GM18909 (cell line): ENCODE results near the gene CROCC.
"Not testable (repeated sequence)": the region's sequence is repeated elsewhere in the genome, so short reads cannot be mapped to it uniquely, and the experiment has no call there.

Experiments used
- ATAC-seq: cut with Tn5 transposase; IDR thresholded peaks from one replicate; pipeline ENCODE4 v1.9.1; 2021; ENCODE audit warnings: mild to moderate bottlenecking; ENCODE audit not compliant: unreplicated experiment, poor library complexity

The CROCC gene

DNA sequence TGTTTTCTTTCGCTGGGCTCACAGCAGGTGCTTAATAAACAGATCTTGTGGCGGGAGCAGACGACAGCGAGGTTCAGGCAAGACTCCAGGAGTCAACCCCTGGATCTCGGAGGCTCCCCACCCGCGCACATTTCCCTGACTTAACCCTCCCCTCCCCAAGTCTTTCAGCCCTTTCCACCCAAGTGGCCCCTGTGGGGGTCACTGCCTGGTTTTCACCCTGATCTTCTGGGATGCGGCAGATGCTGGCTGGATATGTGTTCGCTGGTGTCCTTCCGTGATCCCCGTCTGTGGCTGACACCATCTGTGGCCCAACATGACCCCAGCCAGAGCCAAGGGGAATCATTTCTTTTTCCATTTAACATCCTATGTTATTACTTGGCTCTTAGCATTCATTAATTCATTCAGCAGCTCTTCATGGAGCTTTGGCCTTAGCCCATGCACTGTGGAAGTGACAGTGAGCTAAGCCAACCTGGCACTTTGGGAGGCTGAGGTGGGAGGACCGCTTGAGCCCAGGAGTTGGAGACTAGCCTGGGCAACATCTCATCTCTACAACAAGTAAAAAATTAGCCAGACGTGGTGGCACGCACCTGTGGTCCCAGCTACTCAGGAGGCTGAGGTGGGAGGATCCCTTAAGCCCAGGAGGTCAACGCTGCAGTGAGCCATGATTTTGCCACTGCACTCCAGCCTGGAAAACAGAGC, 6.7 kb upstream of the CROCC start:
- not testable (repeated sequence) for ATAC-seq

DNA sequence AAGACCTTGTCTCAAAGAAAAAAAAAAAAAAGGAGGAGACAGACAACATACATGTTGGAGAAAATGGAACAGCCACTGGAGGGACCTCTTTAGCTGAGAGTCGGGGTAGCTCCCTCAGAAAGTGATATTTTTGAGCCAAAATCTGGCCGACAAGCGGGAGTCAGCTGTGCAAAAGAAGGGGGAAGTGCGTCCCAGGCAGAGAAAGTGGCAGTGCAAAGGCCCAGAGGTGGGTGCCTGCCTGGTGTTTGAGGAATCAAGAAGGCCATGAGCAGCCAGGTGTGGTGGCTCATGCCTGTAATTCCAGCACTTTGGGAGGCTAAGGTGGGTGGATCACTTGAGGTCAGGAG, 6.1 kb upstream of the CROCC start:
- ATAC-seq = no peak

DNA sequence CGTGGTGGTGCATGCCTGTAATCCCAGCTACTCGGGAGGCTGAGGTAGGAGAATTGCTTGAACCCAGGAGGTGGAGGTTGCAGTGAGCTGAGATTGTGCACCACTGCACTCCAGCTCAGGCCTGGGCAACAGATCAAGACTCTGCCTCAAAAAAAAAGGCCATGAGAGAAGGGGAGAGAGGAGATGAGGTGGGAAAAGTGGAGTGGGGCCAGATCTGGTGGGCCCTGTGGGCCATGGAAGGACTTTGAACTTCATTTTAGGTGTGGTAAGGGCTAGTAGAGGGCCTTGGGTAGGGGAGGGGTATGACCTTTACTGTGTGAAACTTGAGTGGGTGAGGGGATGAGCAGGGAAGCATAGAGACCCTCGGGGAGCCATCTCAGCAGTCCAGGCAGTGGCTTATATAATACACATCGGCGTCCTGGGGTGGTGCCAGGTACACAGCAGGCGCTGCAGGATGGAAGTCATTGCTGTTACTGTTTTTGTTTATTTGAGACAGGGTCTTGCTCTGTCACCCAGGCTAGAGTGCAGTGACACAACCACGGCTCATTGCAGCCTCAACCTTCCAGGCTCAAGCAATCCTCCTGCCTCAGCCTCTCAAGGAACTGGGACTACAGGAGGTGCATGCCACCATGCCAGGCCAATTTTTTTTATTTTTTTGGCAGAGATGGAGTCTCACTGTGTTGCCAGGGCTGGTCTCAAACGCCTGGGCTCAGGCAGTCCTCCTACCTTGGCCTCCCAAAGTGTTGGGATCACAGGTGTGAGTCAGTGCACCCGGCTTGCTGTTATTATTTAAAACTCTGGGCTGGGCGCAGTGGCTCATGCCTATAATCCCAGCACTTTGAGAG, 5.5 kb upstream of the CROCC start:
- not testable (repeated sequence) for ATAC-seq

DNA sequence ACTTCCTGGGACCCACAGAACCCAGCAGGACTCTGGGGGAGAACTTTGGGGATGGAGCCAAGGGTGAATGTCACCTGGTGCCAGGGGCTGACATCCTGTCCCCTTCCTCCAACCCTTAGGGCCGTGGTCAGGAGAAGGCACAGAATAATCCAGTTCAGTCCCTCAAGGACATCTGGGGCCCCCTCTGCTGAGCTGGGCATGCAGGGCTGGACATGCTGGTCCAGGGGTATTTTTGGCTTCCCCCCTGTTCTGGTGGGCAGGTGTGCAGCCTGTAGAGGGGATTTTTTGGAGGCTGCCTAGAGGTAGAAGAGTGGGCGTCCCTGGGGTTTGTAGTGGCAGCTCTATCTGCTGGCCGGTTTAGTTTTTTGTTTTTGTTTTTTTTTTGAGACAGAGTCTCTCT, 3.4 kb upstream of the CROCC start:
- ATAC-seq = no peak

DNA sequence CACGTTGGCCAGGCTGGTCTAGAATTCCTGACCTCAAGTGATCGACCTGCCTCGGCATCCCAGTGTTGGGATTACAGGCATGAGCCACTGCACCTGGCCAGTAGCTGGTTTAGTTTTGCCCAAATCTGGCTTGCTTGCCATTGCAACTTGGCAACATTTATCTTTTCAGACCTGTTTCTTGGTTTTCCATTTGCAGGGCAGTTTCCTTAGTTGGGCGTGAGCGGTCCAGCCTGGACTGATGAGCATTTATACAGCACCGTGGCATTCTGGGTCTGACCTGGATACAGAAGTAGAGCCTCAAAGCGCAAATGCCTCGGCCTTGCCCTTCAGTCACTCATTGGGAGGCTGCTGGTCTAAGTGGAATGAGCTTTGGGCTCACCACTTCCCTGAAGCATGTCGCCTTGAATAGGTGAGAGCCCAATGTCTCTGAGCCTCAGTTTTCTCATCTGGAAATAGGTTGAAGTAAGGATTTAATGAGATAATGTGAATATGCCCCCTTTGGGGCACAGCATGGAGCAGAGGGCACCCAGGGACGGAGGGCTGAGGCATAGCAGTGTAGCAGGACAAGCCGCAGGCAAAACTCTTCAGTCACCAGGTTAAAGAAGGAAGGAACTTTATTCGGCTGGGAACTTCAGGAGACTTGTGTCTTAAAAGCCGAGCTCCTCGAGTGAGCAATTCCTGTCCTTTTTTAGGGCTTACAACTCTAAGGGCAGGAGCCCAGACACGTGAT, 2.6 kb upstream of the CROCC start:
- ATAC-seq = not testable (repeated sequence)

DNA sequence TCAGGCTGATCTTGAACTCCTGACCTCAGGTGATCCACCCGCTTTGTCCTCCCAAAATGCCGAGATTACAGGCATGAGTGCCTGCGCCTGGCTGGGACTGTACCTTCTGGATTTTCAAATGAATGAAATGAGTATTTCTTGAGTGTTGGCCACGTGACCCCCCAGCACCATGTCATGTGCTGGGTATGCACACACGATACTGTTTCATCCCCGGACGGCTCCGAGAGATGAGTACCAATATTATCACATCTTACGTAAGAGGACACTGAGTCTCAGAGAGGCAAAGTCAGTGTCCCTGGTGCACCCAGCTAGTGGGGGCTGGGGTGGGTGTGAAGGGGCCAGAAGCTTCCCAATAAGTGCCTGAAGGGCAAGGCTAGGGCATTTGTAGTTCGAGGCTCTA, 780 bp upstream of the CROCC start:
- no peak for ATAC-seq

DNA sequence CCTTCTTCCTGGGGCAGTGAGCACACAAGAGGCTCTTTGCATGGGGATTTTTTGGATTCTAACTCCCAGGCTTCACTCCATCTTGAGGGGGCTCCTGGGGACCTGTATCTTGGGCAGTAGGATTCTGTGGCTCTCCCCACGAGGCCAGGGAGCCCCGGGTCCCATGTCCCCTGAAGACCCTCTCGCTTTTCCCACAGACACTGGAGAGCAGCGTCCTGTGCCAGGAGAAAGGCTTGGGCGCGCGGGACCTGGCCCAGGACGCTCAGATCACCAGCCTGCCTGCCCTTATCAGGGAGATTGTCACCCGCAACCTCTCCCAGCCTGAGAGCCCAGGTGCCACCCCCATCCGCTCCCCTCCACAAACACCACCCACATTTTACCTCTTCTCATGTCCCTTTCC, 735 bp downstream of the CROCC start:
- ATAC-seq = no peak

DNA sequence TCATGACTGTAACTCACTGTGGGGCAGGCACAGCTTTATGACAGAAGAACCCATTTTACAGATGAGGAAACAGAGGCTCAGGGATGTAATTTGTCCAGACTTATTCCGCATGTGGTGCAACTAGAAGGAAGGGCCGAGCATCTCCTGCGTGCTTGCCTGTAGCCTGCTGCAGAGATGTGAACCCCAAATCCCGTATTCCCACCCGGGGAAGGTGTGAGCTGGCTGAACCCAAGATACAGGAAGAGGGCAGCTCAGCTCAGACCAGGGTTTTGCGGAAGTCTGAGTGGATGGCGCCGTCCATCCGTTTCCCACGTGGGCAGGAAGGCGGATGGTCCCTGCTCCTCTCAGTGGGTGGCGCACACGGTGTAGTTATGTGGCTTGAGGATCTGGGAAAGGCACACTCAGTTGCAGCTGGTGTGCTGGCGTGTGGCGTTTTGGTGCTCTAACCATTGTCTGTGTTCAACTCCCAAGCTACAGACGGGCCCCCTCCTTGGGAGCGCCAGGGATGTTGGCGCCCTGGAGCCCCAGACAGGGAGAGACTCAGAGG, 1.2 kb downstream of the CROCC start:
- ATAC-seq = no peak

DNA sequence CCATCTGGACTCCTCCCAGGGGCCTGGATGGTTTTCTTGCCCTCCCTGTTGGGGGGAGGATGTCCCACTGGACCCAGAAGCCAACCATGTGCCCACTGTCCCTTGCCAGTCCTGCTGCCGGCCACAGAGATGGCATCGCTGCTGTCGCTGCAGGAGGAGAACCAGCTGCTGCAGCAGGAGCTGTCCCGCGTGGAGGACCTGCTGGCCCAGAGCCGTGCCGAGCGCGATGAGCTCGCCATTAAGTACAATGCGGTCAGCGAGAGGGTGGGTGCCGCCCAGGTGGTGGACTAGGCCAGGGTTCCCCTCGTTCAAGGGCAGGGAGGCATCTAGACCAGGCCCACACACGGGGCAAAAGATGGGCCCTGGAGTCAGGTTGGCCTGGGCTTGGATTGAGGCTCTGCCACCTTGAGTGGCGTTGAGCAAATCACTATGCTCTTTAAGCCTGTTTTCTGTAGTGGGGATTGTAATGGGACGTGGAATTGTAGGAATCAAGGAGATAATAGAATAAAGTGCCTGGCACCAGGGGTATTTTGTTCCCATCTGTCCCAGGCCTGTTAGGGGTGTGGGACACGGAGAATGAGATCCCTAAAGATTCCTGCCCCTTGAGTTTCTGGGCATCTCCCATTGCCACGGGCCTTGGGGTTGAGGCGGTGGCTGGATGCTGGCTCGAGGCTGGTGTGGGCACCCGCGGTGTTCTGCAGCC, 2.6 kb downstream of the CROCC start:
- no peak for ATAC-seq

DNA sequence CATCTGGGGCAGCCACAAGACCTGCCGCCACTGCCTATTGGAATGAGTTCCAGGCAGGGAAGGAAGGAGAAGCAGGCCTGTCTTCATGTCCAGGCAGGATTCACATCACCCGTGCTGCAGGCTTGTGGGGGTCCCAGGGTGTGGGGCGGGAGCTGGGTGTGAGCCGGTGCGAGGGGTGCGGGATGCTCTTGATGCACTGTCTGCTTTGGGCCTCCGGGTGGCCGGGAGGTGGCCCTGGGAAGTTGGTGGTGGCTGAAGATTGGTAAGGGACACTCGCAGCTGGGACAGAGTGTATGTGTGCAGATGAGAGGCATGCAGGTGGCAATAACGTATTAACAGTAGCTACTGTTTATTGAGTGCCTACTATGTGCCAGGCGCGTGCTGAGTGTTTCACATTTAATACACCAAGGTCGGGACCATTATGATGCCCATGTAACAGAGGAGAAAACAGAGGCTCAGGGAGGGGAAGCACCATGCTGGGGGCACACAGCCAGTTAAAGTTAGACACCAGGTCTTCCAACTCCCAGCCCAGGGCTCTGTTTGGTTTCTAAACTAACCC, 3.3 kb downstream of the CROCC start:
- no peak for ATAC-seq

DNA sequence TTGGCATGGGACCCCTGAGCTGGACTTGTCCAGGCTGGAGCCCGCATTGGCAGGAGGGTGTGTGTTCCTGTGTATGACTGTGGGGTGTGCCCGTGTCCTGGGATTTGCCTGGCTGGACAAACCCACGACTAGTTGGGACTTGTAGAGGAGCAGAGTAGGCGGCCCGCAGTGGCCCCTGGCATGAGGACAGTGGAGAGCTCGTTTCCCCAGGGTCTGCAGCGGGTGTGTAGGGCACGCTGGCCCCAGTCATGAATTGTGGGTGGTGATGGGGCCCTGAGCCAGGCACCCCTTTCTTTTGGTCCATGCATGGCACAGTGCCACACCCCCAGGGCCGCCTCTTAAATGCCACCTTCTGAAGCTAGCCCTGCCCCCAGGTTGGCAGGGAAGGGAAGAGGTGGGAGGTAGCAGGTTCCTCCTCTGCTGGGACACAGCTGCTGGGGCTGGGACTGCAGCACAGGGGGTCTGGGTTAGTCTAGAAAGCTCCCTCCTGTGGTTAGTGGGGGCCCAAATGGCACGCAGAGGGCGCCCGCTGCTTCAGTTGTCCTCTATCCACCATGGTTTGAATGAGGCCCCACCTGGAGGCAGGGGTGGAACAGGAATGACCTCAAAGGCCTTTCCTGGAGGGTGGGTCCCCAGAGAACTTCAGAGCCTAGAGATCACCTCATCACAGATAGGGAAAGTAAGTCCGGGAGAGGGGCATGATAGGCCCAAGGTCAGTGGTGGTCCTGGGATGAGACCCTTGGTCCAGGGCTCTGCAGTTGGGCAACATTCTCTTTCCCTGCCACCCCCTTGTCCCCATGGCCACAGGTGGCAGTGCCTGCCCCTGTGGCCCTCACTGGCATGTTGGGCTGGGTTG, 4.1 kb downstream of the CROCC start:
- no peak for ATAC-seq

DNA sequence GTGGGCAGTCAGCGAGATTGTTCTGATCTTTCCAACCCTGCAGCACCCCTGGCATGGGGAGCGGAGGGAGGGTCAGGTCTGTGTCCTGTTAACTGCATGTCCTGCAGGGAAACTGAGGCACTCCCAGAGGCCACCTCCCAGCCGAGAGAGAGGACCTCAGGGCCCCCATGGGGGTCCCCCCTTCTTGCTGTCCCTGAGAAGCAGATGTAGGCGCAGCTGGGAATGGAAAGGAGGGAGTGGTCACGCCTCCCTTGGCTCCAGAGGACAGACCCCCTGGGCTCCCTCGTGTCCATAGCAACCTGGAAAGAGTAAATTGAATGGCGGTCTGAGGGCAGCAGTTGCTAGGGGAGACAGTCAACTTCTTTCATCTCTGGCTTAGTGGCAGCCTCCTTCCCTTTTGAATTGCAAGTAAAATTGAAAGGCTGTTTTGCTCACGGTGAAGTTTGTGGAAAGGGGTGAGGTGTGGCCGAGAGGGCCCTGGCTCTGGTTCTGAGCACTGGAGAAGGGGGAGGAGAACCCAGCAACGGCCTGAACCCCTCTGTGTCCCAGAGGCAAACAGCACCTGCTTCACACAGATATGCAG, 4.9 kb downstream of the CROCC start:
- no peak for ATAC-seq

DNA sequence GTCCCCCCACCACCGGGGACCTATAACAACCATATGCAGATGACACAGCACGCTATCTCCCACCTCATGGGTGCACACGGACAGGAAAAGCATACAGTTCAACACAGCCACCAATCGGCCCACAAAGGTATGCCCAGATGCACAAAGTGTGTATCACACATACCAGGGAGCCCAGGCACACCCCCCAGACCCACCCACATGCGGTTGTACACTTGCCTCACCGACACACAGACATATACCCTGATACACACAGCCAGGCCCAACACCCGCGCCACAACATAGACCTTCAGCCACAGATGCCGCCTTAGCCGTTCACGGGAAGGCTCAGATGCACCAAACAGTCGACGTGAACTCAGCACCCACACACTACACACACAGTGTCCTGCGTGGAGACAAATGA, 5.5 kb downstream of the CROCC start:
- no peak for ATAC-seq

DNA sequence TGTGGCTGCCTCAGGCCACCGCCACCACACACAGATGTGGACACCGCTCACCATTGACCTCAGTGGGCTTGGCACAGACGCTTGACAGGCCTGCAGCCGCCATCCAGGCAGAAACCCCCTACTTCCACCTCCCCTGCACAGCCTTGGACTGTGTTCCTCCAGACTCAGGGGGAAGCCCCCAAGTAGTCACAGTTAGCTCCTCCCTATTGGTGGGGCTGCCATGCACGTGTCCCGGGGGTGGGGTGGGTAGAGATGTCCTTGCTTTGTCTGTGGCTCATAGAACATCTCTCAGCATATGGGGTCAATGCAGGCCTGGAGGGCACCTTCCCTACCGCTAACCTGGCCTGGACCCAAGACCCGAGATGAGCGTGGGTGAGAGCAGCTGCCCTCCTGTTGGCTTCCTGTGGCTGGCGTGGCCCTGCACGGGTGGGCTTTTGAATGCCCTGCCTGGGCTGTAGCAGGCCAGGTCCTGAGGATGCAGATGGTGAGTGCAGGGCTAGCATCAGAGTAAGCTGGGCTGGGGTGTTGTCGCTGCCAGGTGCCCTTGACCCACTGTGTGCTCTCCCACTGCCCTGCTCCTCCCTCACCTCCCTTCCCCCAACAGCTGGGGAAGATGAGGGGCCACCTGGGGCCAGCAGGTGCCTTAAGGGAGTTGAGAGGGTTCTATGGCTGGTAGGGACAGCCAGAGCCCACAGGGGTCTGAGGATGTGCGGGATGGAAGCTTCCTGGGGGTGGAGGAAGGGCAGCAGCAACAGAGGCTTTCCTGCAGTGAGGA, 6.2 kb downstream of the CROCC start:
- no peak for ATAC-seq

DNA sequence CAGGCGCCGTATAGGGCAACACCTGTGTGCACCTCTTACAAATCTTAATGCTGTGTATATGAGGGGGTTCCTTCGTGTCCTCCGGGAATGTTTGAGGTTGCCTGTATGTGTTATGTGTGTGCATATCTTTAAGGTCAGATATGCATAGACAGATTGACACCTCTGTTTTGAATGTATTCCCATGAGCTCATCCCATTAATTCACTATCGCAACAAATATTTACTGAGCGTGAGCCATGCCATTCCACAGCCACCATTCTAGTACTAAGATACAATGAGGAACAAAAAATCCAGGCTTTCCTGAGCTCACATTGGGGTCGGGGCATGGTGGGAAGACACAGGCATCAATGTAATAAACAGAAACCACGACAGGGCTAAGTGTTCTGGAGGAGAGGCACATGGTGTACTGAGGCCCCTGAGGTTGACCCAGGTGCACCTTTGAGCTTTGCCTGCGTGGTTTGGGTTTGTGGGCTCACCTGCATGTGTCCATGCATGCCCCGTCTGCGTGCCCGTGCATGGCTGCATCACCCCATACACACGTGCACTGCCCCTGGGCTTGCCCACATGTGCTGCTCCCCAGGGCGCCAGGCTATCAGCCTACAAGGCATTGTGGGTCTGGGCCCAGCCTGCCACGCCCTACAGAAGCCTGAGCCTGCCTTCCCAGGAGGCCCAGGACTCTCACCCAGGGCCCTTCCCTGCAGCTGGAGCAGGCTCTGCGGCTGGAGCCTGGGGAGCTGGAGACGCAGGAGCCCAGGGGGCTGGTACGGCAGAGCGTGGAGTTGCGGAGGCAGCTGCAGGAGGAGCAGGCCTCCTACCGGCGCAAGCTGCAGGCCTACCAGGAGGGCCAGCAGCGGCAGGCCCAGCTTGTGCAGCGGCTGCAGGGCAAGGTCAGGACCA, 7.7 kb downstream of the CROCC start:
- ATAC-seq = not testable (repeated sequence)

DNA sequence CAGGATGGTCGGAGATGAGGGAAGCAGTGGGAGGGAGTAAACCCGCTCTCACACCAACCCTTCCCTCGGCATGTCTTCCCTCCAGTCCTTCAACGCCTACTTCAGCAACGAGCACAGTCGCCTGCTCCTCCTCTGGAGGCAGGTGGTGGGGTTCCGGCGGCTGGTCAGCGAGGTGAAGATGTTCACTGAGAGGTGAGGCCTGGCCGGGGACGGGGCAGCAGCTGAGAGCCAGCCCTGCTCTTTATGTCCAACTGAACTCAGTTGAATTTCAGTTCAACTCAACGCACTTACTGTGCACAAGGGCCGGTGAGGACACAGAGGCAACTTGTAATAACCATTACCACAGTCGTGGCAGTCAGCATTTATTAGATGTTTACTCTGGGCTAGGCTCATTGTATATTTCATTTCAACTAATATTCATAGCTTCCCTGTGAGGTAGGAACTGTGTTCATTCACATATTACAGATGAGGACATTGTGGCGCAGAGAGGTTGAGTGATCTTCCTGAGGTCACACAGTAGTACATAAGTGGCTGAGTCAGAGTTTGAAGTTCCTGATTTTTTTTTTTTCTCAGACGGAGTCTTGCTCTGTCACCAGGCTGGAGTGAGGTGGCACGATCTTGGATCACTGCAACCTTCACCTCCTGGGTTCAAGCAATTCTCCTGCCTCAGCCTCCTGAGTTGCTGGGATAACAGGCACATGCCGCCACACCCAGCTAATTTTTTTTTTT, 9.6 kb downstream of the CROCC start:
- not testable (repeated sequence) for ATAC-seq
